Effector CD4-positive, alpha-beta T cell (primary cell): Measurements from ENCODE around the gene C9orf50.
A peak's percentile ranks its signal among the peaks of the same experiment; 100 is the strongest.
"Not testable (repeated sequence)": the region's sequence is repeated elsewhere in the genome, so short reads cannot be mapped to it uniquely, and the experiment has no call there.

Experiments
- DNase-seq: peaks from one replicate; pipeline ENCODE4 v3.0.0-alpha.2; 2020

Gene C9orf50

GRCh38 chr9:129610213-129610472, 10.8 kb downstream of the C9orf50 start:
- DNase-seq: no peak

- DNase-seq: peak; percentile 55
These were observed 11.3 kb downstream of the C9orf50 start for GRCh38 chr9:129609486-129610212.

- no peak for DNase-seq
These were observed 12.1 kb downstream of the C9orf50 start for GRCh38 chr9:129608561-129609481.

DNA sequence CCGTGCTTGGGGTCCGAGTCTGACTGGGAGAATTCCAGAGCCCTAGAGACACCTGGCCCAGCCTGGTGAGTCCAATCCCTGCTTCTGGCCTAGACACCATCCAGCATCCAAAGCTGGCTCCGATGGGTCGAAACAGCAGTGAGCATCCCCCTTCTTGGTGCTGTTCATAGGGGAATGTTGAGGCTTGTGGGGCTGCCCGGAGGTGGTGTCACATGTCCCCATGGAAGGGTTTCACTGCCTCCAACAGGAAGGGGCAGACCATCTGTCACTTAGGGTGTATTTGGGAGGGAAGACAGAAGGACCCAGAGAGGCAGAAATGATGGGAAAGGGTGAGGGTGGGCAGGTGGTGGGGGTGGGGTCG, 13.9 kb downstream of the C9orf50 start:
- no peak for DNase-seq

DNA sequence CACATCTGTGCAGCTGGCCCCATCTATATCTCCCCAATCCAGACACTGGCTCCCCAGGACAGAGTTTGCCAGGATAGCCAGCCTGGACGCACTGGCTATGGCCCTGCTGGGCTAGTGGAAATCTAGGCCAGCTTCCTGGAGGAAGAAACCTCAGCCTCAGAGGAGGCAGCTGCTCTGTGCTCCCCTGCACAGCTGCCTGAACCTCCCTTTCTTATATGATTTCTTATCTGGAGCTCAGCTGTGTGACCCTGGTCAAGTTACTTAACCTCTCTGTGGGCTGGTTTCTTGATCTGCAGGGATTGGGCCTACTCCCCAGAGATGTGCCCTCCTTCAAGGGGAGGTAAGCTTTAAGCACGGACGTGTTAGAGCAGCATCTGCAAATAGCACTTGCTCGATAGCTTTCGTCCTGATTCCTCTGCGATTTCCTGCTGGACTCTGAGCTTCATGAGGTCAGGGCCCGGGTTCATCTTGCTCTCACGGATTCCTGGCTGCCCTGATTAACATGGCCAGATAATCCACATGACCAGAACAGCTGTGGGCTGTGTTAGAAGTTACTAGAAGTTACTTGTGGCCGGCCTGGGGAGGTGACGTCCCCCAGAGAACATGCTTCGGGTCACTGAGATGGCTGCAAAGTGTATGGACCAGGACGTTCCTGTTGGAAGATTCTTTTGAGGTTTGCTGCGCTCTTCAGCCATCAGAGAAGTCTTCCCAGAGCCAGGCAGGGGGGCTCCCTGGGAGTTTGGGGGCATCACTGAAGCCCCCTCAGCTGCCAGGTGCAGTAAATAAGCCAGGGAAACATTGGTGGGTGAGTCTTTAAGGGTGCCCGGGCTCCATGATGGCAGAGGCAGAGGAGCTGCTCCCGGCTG, 14.5 kb downstream of the C9orf50 start:
- no peak for DNase-seq

DNA sequence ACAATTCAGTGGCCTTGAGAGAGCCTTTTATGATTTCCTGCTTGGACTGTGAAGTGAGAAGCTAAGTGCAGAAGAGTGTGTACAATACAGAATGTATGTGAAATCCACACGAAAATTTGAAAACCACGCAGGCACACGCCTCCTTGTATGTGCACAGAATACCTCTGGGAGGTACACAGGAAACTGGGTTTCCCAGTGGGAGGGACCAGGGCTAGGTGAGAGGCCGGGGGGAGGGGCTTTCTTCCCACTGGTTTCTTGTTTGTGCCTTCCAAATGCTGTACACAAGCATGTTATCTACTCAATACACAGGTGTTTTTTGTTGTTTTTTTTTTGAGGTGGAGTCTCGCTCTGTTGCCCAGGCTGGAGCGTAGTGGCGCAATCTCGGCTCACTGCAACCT, 16.1 kb downstream of the C9orf50 start:
- no peak for DNase-seq

DNA sequence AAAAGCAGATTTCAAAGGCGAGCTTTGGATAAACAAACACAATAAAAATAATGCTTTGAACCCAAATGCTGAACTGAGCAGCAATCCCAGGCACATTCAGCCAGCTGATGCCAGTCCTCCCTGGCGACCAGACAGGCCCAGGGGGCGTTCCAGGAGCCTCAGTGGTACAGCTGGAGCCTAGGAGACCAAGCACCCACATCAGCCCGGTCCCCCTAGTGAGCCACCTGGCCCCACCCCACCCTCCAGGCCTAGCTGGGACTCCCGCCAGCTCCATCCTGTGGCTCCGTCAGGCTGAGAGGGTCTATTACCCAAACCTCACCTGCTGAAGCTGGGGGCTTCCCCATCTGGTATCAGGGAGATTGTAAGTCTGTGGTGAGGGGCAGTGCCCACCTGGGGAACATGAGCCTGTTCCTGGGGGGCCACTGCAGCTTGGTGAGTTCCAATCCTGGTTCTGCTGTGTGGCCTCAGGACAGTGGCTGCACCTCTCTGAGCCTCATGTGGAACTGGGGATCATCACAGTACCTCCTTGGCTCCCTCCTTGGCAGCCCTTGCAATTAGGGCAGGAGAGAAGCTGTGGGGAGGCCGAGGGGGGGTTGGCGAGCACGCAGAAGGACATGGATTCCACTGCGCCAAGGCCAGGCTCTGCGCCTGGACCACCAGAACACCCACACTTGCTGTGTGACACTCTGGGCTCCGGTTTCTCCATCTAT, 16.7 kb downstream of the C9orf50 start:
- no peak for DNase-seq

GRCh38 chr9:129602598-129603415, 18.1 kb downstream of the C9orf50 start:
- no peak for DNase-seq

- no peak for DNase-seq
These were observed 19.7 kb downstream of the C9orf50 start for GRCh38 chr9:129601082-129601674.

DNA sequence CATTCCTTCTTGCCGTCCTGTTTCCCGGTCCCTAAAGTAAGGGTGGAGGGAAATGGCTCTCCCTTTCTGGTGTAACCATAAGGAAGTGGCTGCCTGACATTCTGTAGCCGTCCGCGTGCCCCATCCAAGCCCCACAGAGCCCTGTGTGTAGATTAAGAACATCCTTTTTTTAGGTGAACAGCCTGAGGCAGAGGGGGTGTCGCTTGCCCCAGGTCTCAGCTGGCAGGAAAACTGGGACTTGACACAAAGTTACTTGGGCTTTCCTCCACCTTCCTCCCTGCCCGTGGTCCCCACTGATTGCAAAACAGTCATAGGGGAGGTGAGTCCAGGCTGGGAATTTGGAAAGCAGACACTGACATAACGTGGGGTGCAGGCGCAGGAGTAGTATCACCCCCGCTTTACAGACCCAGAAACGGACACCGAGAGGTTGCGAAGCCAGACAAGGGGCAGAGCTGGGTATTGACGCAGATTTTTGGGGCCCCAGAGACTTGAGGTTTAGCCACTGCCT, 22.8 kb downstream of the C9orf50 start:
- no peak for DNase-seq

- DNase-seq: no peak
These were observed 23.4 kb downstream of the C9orf50 start for GRCh38 chr9:129597355-129598088.

DNA sequence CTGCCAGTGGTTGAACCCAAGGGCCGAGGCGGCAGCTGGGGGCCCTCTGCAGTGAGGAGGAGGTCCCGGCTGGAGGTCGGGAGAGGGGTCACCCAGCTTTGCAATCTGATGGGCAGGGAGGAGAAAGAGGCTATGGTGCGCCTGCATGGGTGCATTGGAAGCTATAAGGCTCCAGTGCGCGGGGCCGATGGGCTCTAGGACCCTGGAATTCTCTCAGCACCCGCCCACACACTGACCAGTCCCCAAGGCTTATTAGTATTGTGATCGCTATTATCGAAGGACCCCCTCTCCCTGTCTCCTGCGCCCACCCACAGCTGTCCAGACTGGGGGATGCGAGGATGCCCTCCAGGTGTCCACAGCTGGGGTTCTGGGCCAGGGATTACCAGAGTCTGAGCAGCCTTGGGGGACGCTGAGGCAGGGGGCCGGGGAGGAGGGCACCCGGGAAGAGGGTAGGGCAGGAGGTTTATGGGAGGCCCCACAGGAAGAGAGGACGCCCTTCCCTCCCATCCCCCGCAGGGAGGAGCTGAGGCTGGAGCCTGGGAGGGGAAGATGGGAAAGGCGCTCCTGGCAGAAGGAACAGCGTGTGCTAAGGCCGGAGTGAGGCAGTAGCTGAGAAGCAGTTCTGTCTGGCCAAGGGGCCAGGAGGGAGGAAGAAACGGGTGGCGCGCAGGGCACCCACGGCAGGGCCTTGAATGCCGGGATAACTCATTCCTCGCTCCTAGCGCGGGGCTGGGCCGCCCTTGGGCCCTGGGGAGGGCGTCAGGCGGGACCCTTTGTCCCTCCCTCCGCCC, 24.2 kb downstream of the C9orf50 start:
- no peak for DNase-seq

DNA sequence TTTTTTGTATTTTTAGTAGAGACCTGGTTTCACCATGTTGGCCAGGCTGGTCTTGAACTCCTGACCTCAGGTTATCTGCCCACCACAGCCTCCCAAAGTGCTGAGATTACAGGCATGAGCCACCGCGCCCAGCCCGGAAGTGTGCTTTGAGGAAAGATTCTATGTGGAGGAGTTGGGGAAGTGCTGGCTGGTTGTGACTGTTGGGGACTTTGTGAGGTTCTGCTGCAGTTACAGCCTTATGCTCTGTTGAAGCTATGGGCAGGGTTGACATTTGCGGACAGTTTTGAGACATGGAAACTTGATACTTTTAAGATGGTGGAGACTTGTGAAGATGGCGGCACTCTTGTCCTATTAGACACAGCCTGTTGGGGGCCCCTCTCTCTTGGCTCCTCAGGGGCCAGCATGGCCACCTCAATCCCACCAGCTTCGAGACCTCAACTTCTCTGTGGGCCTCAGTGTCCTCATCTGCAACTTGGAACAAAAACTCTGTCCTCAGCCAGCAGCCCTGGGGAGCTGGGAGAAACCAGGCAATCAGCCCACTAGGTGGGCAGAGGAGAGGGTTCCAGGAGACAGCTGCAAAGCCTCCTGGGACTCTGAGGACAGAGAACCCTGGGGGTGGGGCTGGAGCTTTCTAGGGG, 24.9 kb downstream of the C9orf50 start:
- DNase-seq: no peak

DNA sequence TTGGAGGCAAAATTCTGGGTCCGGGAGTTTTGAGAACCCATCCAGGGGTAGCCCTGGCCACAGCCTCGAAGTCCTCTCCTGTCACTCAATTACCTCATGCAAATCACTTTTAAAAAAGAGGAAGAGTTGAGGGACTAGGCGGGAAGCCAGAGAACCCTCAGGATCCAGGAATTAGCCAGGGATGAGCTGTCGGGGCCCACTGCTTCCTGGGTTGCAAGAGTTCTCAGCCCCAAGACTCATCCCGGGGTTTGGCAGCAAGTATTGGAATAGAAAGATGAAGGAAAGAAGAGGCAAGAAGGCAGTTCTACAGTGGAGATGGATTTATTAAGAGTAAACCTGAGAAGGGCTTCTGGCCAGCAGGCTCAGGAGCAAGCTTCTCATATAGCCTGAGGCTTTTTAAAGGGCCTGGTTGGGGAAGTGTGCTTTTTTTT, 25.6 kb downstream of the C9orf50 start:
- no peak for DNase-seq

GRCh38 chr9:129594632-129595031, 26.3 kb downstream of the C9orf50 start:
- DNase-seq: no peak

GRCh38 chr9:129592790-129593189, 28.1 kb downstream of the C9orf50 start:
- DNase-seq: not testable (repeated sequence)

GRCh38 chr9:129591916-129592315, 29.0 kb downstream of the C9orf50 start:
- no peak for DNase-seq

DNA sequence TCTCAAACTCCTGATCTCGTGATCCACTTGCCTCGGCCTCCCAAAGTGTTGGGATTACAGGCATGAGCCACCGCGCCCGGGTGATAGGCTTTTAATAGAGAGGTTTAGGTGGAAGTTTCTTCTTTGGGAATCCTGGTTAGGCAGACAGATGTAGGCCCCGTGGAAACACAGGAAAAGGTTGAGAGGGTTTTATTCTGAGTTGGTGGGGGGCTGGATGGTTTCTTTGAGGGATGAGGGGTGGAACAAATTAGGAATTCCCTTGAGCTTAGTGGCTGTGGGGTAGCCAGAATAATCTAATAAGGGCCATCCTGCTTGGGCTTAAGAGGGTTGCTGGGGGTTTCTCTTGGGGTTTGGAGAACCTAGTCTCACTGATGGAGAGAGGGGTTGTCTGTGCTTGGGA, 30.4 kb downstream of the C9orf50 start:
- DNase-seq: no peak
